IMR-90 (cell line): ENCODE data around the gene PRLR. TPM values are rescaled to one million over a fixed set of nuclear protein-coding genes. Genes with fewer than 3 reads are reported as not detected.

Experiments
- ATAC-seq: fragments of 200-7000 bp; cut with Tn5 transposase; 2 replicates; pipeline ENCODE4 v1.9.1; 2020; ENCODE audit warnings: low read depth, mild to moderate bottlenecking, moderate library complexity
- BruUV-seq: library from RNA; stranded (reverse); fragments of 400-500 nt; replicated peaks from 2 replicates; lab custom pipeline; 2021; lab: Mats Ljungman, UMichigan
- CTCF ChIA-PET: fragments of 300-600 bp; formaldehyde crosslinking; extraction: SDS; loops from one replicate; lab custom pipeline; 2021; ENCODE audit warnings: antibody characterized with exemption; lab: Yijun Ruan, JAX
- POLR2A ChIA-PET: fragments of 300-600 bp; sonication (Branson Sonifier 250); formaldehyde crosslinking; loops from one replicate; lab custom pipeline; 2022; ENCODE audit warnings: antibody characterized with exemption; ENCODE audit not compliant: unreplicated experiment; lab: Charles Lee
- DNase-seq: peaks from one replicate; pipeline ENCODE4 v3.0.0; 2013
- H2AFZ ChIP-seq: replicated peaks from 2 replicates; pipeline ENCODE3; 2013; ENCODE audit warnings: low read length, mild to moderate bottlenecking; ENCODE audit not compliant: poor library complexity
- H2AK5ac ChIP-seq: 2 replicates; pipeline ENCODE4 v1.6.1; 2013; ENCODE audit warnings: low read depth, low read length, inconsistent platforms
- H2AK9ac ChIP-seq: replicated peaks from 2 replicates; pipeline ENCODE3; 2013; ENCODE audit warnings: mild to moderate bottlenecking, low read depth, low read length, moderate library complexity; ENCODE audit not compliant: poor library complexity
- H2BK120ac ChIP-seq: 2 replicates; pipeline ENCODE4 v1.6.1; 2013; ENCODE audit warnings: low read depth, low read length, inconsistent platforms
- H2BK15ac ChIP-seq: 3 replicates; pipeline ENCODE4 v1.6.1; 2013; ENCODE audit warnings: low read depth, low read length, inconsistent platforms
- H2BK20ac ChIP-seq: 2 replicates; pipeline ENCODE4 v1.6.1; 2013; ENCODE audit warnings: low read depth, mild to moderate bottlenecking, inconsistent platforms, low read length, moderate library complexity
- H2BK5ac ChIP-seq: 2 replicates; pipeline ENCODE4 v1.6.1; 2013; ENCODE audit warnings: mild to moderate bottlenecking, low read depth, low read length, inconsistent platforms; ENCODE audit not compliant: poor library complexity, severe bottlenecking
- H3K14ac ChIP-seq: replicated peaks from 2 replicates; pipeline ENCODE4 v1.6.1; 2013; ENCODE audit warnings: low read depth, low read length, inconsistent platforms
- H3K18ac ChIP-seq: 2 replicates; pipeline ENCODE4 v1.6.1; 2013; ENCODE audit warnings: low read depth, low read length, control low read depth
- H3K23ac ChIP-seq: 2 replicates; pipeline ENCODE4 v1.6.1; 2013; ENCODE audit warnings: low read depth, low read length, inconsistent platforms
- H3K27ac ChIP-seq: 2 replicates; pipeline ENCODE4 v1.5.1; 2013; ENCODE audit warnings: mild to moderate bottlenecking, control low read depth, low read length; ENCODE audit not compliant: insufficient read depth
- H3K27me3 ChIP-seq: 2 replicates; pipeline ENCODE4 v1.6.1; 2013; ENCODE audit warnings: low read length; ENCODE audit not compliant: control insufficient read depth, insufficient read depth
- H3K36me3 ChIP-seq: 2 replicates; pipeline ENCODE4 v1.6.1; 2013; ENCODE audit warnings: low read length, mixed read lengths; ENCODE audit not compliant: control insufficient read depth, insufficient read depth
- H3K4ac ChIP-seq: 2 replicates; pipeline ENCODE4 v1.6.1; 2013; ENCODE audit warnings: low read depth, low read length, inconsistent platforms
- H3K4me1 ChIP-seq: 2 replicates; pipeline ENCODE4 v1.6.1; 2013; ENCODE audit warnings: low read length, mixed read lengths; ENCODE audit not compliant: control insufficient read depth, insufficient read depth
- H3K4me2 ChIP-seq: 2 replicates; pipeline ENCODE4 v1.6.1; 2013; ENCODE audit warnings: low read depth, mild to moderate bottlenecking, control low read depth, low read length, moderate library complexity
- H3K4me3 ChIP-seq: 2 replicates; pipeline ENCODE4 v1.5.1; 2013; ENCODE audit warnings: low read depth, mild to moderate bottlenecking, control low read depth, low read length, moderate library complexity; ENCODE audit not compliant: insufficient read depth
- H3K56ac ChIP-seq: 2 replicates; pipeline ENCODE4 v1.6.1; 2013; ENCODE audit warnings: low read length, inconsistent platforms; ENCODE audit not compliant: insufficient read depth; ENCODE audit errors: extremely low read depth
- H3K79me1 ChIP-seq, 2 experiments: 2 replicates each; pipeline ENCODE4 v1.6.1; 2013; ENCODE audit warnings: low read length in 2 of 2, inconsistent platforms in 1 of 2, low read depth in 1 of 2
- H3K9ac ChIP-seq: 2 replicates; pipeline ENCODE4 v1.6.1; 2013; ENCODE audit warnings: low read depth, low read length, control low read depth
- H3K9me1 ChIP-seq: 2 replicates; pipeline ENCODE4 v1.6.1; 2013; ENCODE audit warnings: low read length, inconsistent platforms; ENCODE audit not compliant: insufficient read depth
- H3K9me3 ChIP-seq: 2 replicates; pipeline ENCODE4 v1.6.1; 2013; ENCODE audit warnings: low read length; ENCODE audit not compliant: control insufficient read depth, insufficient read depth
- H4K20me1 ChIP-seq: 2 replicates; pipeline ENCODE4 v1.6.1; 2013; ENCODE audit warnings: low read length, inconsistent platforms; ENCODE audit not compliant: insufficient read depth
- H4K5ac ChIP-seq: 2 replicates; pipeline ENCODE4 v1.6.1; 2013; ENCODE audit warnings: mild to moderate bottlenecking, low read depth, low read length, control low read depth
- H4K8ac ChIP-seq, 2 experiments: 2 replicates each; pipeline ENCODE4 v1.6.1; 2013; ENCODE audit warnings: low read depth in 2 of 2, low read length in 2 of 2, control low read depth in 1 of 2, inconsistent platforms in 1 of 2
- H4K91ac ChIP-seq: 2 replicates; pipeline ENCODE4 v1.6.1; 2013; ENCODE audit warnings: low read depth, low read length, inconsistent platforms; ENCODE audit not compliant: insufficient read depth
- FOS ChIP-seq: fragments of 150-350 bp; IDR thresholded peaks from 2 replicates; pipeline ENCODE4 v1.6.1; 2016; ENCODE audit warnings: low read depth, low read length
- MAZ ChIP-seq: IDR thresholded peaks from 2 replicates; pipeline ENCODE4 v1.6.1; 2012; ENCODE audit warnings: low read depth, mild to moderate bottlenecking, low read length, improper control_type of control experiment, moderate library complexity, borderline replicate concordance
- WGBS, 2 experiments: methylation state at CpG; one replicate each; pipeline versions ENCODE4 v1.1.5 to v1.1.7; 2013; ENCODE audit warnings: missing lambda C conversion rate in 2 of 2; ENCODE audit not compliant: insufficient read length in 1 of 2; ENCODE audit errors: extremely low coverage in 2 of 2; 5-methylcytosine and 5-hydroxymethylcytosine counted together
- dilution Hi-C: fragments of 300-500 bp; cut with HindIII; formaldehyde crosslinking; loops from one replicate; pipeline ENCODE4 v1.14.3; 2018; ENCODE audit warnings: low sequenced_read_pairs; ENCODE audit not compliant: unreplicated experiment
- in situ Hi-C: fragments of 300-500 bp; cut with MboI; formaldehyde crosslinking; loops from 3 replicates; pipeline ENCODE4 v1.14.3; 2019; ENCODE audit warnings: low sequenced_read_pairs, inconsistent platforms, mixed read lengths
- intact Hi-C: fragments of 100-400 bp; cut with micrococcal nuclease; formaldehyde crosslinking; loops from 2 replicates; pipeline ENCODE4 v1.10.0; 2022
- polyA plus RNA-seq, 3 experiments: library from polyadenylated mRNA; depleted of rRNA; stranded (reverse); fragments of >200 nt; gene quantifications; 2 replicates each; pipeline ENCODE4 v1.2.3, GENCODE V29; 2012; ENCODE audit warnings: low replicate concordance in 1 of 3
- total RNA-seq: library from RNA; depleted of rRNA; stranded (reverse); fragments of >200 nt; gene quantifications from 2 replicates; pipeline ENCODE4 v1.2.3, GENCODE V29; 2012

Gene PRLR
- total and polyA plus RNA-seq, 2 of the 4 experiments (the other 2 are of a cell fraction) = 0.24 to 0.54 TPM

DNA sequence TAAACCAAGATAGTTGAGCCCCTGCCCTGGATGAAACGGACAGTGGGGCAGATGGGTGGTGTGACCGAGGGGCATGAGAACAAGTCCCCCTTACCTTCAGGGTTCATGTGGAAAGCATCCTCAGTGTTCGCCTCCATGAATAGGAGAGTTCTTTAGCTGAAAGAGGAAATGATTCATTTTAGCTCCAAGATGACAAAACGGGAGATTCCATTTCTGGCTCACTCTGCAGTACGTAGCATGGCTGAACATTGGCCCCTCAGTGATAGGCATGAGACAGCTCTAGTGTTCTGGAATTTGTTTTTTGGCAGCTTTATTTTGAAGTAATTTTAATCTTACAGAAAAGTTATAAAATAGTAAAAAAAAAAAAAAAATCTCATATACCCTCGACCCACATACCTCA, 112.3 kb downstream of the PRLR start:
- Histone ChIP-seq H3K14ac (peak overlapping the region; percentile 96), H2AK9ac (peak overlapping the region; percentile 33), H2BK5ac (peak overlapping the region; percentile 96), H4K5ac (peak overlapping the region; percentile 82; the same call in 1 of the 2 replicates), H4K8ac (peak overlapping the region; percentile 23 to 93), H3K4me2 (no peak overlapping the region; the same call in 1 of the 2 replicates), H3K23ac (peak overlapping the region; percentile 91), H3K36me3 (no peaks in the 10 kb centered on the region), H3K9me3 (no peaks in the 10 kb centered on the region), H3K18ac (peak overlapping the region; percentile 46; the same call in 1 of the 2 replicates), H3K27ac (peak overlapping the region; percentile 30; the same call in 1 of the 2 replicates), H2BK15ac (peak overlapping the region; percentile 95; the same call in 2 of the 3 replicates), H3K56ac (peak overlapping the region; percentile 84), H4K20me1 (no peaks in the 10 kb centered on the region), H2BK20ac (peak overlapping the region; percentile 99), H3K9me1 (peaks cover 3% of the 10 kb centered on the region; the same call in 1 of the 2 replicates), H3K79me1 (no peaks in the 10 kb centered on the region), H3K4ac (peak overlapping the region; percentile 98), H2AFZ (peak overlapping the region; percentile 93), H2BK120ac (peak overlapping the region; percentile 99), H2AK5ac (peak overlapping the region; percentile 96), H3K4me1 (peaks cover 12% of the 10 kb centered on the region), H3K4me3 (no peak overlapping the region), H4K91ac (peak overlapping the region; percentile 88), H3K27me3 (no peaks in the 10 kb centered on the region), H3K9ac (no peak overlapping the region)
- intact Hi-C loops (loop anchor here (2.0 kb wide), 1 partner anchor 65 kb away; no protein-coding TSS in a partner anchor), dilution Hi-C loops (no loop called here), in situ Hi-C loops (no loop called here)
- ChIA-PET POLR2A (no interaction called here), CTCF (interaction anchor here (0.7 to 1.5 kb wide), 3 partner anchors 11 to 65 kb away, joined by 3 to 5 read pairs (median 4); no protein-coding TSS in a partner anchor)
- DNase-seq (peak; percentile 89), ATAC-seq (peak; percentile 68)
- no CpG with 5 or more reads among the region's 6 CpGs for whole genome bisulfite sequencing, 2 experiments
- no TSS peak for BruUV-seq
- peak; percentile 42; the same call in 1 of the 2 replicates for TF ChIP-seq FOS
- TF ChIP-seq MAZ = no peak
